ENCODE data around the gene NUP210L.
"Not testable (repeated sequence)": the region's sequence is repeated elsewhere in the genome, so short reads cannot be mapped to it uniquely, and the experiment has no call there.

Gene NUP210L

DNA sequence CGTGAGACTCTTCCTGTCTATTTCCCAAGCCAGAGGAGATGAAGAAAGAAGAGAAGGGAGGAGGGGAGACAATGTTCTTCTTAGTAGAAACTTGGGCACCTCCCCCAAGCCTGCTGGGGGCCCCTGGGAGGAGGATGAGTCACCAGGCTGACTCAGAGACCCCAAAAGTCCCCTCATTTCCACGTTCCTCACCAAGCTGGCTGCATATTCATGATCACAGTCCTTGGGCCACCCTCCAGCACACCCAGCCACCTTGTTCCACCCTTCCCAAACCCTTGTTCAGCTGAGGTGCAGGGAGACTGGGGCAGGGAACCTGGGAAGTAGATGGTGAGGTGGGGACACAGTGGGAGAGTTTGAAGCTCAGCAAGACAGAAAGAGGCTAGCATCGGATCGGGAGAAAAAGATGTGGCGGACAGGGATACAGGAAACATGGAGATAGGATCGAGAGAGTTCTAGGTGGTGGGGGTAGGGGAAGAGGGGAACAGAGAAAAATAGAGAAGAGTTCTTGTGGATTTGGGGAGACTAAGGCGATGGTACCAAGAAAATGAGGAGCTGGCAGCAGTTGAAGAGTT lies 169.4 kb downstream of the NUP210L start:
- DNase-seq (ENCODE audit: insufficient read length, low spot score) (no peak), FAIRE-seq (no peak)
- TF ChIP-seq POLR2A (IDR thresholded peaks at IDR 0.05; ENCODE audit: low read depth, low read length), result peak; percentile 64

DNA sequence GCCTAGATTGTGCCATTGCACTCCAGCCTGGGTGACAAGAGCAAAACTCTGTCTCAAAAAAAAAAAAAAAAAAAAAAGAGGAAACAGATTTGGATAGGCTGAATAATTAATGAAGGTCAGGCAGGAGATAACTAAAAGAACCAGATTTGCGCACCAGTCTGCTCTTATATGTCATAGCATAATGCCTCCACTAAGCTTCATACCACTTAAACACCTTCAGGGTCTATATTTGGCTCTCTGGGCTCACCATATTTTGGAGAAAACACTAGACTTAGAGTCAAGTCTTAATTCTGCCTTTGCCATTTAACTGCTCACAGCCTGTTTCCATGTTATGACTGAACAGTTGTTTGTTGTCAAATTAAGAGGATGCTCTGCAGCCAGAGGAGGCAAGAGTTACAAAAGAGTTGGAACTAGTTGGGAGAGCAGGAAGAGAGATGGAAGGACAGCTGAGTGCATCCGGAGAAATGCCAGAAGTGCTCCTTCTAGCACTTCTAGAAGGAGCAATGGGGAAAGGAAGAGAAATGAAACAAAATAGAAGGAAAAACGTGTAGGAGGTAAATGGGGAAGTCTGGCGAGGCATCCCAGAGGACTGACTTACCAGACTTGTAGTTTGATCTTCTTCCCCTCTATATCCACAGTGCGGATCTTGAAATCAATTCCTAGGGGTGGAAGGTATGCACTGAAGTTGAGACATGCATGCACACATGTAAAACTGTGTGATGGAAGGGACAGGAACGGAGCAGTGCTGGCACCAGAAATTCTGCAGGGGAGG lies 170.6 kb downstream of the NUP210L start:
- no peak for DNase-seq (ENCODE audit: insufficient read length, low spot score)
- FAIRE-seq, result no peak
- TF ChIP-seq POLR2A (IDR thresholded peaks at IDR 0.05; ENCODE audit: low read depth, low read length), result no peak

DNA sequence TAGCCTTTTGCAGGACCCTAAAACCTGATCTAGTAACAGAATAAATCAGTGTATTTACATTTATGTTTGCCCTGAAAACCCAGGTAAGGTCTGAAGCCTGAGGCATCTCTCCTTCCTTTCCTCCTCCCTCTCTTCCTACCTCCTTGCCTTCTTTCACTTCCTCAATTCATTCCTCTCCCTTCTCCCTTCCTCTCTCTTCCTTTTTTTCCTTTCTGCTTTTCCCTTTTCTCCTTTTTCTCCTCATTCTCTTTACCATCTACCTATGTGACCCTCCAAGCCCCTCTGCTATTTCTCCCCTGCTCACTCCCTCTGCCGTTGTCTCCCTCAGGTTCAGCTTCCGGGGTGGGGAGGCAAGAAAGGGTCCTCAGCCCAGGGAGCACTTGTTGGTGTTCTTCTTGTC lies 173.1 kb downstream of the NUP210L start:
- DNase-seq (ENCODE audit: insufficient read length, low spot score); FAIRE-seq: not testable (repeated sequence)

DNA sequence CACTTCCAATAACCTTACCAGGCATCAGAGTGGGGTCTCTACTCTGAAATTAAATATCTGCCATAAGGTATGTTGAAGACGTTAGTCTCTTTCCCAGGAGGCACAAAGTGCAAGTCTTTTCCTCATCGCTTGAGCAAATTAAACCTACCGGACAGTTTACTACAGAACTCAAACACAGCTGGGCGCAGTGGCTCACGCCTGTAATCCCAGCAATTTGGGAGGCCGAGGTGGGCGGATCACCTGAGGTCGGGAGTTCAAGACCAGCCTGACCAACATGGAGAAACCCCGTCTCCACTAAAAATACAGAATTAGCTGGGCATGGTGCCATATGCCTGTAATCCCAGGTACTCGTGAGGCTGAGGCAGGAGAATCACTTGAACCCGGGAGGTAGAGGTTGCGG lies 175.8 kb downstream of the NUP210L start:
- FAIRE-seq; DNase-seq (ENCODE audit: insufficient read length, low spot score): not testable (repeated sequence)

DNA sequence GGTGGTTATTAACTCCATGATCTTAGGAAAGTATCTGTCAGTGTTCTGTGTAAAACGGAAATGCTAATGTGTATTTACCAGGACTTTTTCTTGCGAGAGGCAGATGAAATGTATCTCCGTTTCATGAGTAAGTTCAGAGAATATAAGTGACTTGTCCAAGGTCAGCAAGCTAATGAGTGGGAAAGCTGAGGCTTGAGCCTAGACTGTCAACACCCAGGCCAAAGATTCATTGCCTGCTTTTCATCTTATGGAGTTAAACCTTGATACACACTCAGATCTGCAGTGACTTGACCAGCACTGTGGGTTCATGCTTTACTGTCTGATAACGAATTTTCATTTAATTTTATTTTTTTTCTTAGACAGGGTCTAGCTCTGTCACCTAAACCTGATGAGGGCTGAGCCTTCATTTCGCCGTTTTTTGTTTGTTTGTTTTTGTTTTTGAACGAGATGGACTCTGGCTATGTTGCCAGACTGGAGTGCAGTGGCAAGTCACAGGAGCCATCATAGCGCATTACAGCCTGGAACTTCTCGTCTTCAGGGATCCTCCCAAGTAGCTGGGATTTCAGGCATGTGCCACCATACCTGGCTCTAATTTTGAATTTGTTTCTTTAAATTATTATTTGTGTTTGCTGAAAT lies 176.5 kb downstream of the NUP210L start:
- no peak for FAIRE-seq

DNA sequence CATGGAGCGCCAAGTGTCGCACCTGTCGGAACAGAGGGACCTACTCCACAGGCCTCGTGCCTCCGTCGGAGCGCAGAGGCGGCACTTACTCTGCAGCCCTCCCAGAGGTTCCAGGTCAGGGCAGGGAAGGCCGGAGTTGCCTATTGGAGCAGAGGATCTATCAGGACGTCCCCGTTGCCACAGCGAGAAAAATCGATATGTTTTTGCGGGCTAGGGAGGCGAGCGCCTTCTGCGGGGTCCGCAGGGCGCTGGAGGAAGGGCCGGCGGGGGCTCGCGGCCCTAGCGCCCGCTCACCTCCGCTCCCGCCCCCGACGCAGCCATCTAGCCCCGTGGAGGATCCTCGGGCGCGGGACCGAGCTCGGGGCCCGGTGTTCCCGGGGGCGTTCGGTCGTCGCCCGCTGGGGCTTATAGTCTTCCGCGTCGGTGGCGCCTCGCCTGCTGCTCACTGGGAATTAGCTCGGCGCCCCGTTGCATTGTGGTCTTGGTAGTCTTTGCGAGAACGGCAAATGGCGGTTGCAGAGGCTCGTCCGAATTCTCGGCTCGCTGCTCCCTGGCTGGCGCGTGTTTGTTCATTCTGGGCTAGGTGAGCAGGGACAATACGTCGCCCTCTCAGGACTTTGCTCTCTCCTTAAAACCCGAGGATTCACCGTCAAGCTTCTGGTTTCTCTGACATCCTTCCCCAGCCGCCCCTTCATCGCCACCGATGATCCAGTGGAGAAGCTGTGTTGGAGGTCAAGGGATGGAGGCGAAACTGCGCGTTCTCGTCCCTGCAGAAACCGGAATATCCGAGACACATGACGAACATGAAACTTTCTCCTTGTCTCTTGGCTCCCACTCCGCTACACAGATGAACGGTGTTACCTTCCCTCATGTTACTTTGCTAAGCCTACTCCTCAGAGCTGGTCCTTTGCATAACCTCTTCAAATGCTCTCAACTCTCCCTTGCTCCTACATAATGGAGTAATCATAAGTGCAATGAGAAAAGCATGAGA lies 177.3 kb downstream of the NUP210L start, which contains the start of gene JTB:
TSS of gene JTB (minus strand) at position 425 of the 991 bp plus-strand sequence. CDS start at position 3, 422 bp downstream.
- peak; percentile 64 for DNase-seq (ENCODE audit: insufficient read length, low spot score)
- TF ChIP-seq POLR2A (IDR thresholded peaks at IDR 0.05; ENCODE audit: low read depth, low read length), result peak; percentile 67
- FAIRE-seq, result no peak

More for the DNA sequence above, 176.5 kb downstream of the NUP210L start:
- no peak for DNase-seq (ENCODE audit: insufficient read length, low spot score)
- no peak for TF ChIP-seq POLR2A (IDR thresholded peaks at IDR 0.05; ENCODE audit: low read depth, low read length)

DNA sequence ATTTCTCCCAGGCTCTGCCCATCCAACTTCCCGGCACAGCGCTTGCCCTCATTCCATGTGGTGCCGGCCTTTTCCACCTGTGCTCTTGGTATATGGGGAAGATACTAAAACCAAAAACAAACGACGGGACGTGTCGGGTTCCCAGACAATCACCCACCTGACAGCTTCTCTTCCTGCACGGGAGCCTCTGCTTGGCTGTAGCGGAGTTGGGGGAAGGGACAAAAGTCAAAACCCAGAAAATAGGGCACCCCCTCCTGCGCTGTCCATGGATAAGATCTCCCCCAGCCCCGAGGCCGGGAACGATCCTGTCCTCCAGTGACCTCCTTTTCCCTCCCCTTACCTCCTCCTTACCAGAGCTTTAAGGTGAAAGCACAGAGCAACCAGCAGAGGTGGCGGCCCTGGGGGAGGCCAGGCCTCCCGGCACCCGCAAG lies 178.0 kb downstream of the NUP210L start:
- no peak for FAIRE-seq
- DNase-seq (ENCODE audit: insufficient read length, low spot score), result no peak
- TF ChIP-seq POLR2A (IDR thresholded peaks at IDR 0.05; ENCODE audit: low read depth, low read length), result no peak

DNA sequence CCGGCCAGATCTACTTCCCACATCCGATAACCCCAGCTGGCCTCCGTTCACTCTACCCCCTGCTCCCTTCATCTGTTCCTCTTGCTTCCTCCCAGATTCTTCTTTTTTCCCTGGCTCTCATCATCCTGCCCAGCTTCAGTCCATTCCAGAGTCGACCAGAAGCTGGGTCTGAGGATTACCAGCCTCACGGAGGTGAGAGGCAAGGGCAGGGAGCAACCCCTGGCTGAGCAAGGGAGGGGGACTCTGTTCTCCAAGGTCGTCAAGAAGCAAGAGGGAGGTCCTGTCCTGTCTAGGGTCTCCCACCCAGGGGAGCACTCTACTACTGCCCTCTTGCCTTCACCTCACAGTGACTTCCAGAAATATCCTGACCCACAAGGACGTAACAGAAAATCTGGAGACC lies 181.3 kb downstream of the NUP210L start:
- DNase-seq (ENCODE audit: insufficient read length, low spot score) (no peak), FAIRE-seq (no peak)
- no peak for TF ChIP-seq POLR2A (IDR thresholded peaks at IDR 0.05; ENCODE audit: low read depth, low read length)

DNA sequence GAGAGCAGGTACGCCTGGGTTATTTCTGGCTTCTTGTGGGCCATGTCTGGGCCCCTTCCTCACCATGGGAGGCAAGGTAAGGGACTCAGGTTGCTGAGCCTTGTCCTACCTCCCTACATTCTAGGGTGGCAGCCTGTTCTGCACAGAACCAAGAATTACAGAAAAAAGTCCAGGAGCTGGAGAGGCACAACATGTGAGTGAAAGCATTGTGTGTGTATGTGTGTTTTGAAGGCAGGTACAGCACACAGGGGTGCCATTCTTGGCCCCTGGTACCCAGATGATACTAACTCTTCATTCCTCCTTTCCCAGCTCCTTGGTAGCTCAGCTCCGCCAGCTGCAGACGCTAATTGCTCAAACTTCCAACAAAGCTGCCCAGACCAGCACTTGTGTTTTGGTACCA lies 181.8 kb downstream of the NUP210L start:
- no peak for TF ChIP-seq POLR2A (IDR thresholded peaks at IDR 0.05; ENCODE audit: low read depth, low read length)
- DNase-seq (ENCODE audit: insufficient read length, low spot score) (no peak), FAIRE-seq (no peak)

DNA sequence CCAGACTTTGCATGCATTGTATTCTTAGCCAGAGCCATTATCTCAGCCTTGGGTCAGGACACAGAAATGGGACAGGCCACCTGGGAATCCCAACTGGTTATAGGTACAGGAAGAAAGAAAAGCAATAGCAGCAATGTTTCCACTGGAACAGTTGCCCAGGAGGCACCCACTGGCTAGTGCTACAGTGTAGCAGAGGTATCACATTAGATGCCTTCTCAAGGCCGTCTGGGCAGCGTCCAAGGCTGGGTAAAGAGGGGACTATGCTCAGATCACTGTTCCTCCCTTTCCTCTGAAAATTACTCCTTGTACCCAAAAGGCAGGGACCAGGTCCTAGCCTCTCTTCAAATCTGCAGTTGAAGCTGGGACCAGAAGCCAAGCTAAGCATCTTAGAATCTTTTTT lies 184.5 kb downstream of the NUP210L start:
- FAIRE-seq (no peak), DNase-seq (ENCODE audit: insufficient read length, low spot score) (no peak)
- TF ChIP-seq POLR2A (IDR thresholded peaks at IDR 0.05; ENCODE audit: low read depth, low read length), result no peak

DNA sequence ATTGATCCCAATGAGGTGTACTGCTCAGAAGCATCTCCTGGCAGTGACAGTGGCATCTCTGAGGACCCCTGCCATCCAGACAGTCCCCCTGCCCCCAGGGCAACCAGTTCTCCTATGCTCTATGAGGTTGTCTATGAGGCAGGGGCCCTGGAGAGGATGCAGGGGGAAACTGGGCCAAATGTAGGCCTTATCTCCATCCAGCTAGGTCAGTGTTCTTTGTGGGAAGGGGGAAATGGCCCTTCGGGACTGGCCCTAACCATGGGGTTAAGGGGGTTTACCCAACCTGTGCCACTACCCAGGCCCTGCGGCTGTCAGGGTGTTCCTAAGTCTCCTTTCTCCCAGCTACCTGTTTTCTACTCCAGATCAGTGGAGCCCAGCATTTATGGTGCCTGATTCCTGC lies 185.9 kb downstream of the NUP210L start:
- no peak for TF ChIP-seq POLR2A (IDR thresholded peaks at IDR 0.05; ENCODE audit: low read depth, low read length)
- FAIRE-seq, result no peak
- DNase-seq (ENCODE audit: insufficient read length, low spot score), result no peak

DNA sequence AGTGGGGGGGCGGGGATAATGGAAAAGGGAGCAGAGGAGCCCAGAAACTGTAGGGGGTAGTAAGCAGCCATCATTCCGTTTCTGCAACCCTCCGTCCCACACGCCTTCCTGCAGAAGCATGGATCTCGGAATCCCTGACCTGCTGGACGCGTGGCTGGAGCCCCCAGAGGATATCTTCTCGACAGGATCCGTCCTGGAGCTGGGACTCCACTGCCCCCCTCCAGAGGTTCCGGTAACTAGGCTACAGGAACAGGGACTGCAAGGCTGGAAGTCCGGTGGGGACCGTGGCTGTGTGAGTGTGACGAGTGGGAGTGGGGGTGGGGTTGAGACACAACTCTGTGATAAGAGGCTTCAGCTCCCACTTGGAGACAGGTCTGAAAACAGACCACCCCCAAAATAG lies 186.5 kb downstream of the NUP210L start:
- no peak for TF ChIP-seq POLR2A (IDR thresholded peaks at IDR 0.05; ENCODE audit: low read depth, low read length)
- no peak for DNase-seq (ENCODE audit: insufficient read length, low spot score)

DNA sequence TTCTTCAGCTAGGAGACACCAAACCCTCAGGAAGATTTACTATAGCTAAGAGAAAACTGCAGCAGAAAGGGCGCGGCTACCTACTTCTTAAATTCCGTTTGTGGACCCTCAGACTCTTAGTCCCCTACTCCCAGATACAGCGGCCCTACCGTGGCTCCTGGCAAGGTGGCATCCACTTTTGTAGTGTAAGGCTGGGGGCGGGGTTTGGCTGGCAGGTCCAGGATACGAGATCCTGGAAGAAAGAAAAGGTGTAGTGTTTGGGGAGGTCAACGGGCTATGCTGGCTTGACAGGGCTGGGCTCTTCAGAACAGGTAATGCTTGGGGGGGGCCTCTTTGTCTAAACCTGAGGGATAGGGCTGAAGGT lies 186.9 kb downstream of the NUP210L start:
- no peak for TF ChIP-seq POLR2A (IDR thresholded peaks at IDR 0.05; ENCODE audit: low read depth, low read length)
- DNase-seq (ENCODE audit: insufficient read length, low spot score), result no peak
- FAIRE-seq, result no peak

More for the DNA sequence above, 186.5 kb downstream of the NUP210L start:
- FAIRE-seq, result no peak

Measured in H54 (cell line).